GM12892 (cell line): Measurements from ENCODE around the gene BABAM2.

ENCODE experiments used
- POLR2A ChIP-seq: IDR thresholded peaks from 2 replicates; pipeline ENCODE4 v1.6.1; 2011; ENCODE audit warnings: low read depth, low read length, control low read depth
- POLR2AphosphoS5 ChIP-seq: IDR thresholded peaks from 2 replicates; pipeline ENCODE4 v1.6.1; 2011; ENCODE audit warnings: low read depth, low read length, control low read depth
- TAF1 ChIP-seq: IDR thresholded peaks from 2 replicates; pipeline ENCODE4 v1.6.1; 2011; ENCODE audit warnings: low read depth, mild to moderate bottlenecking, control low read depth, low read length, borderline replicate concordance

DNA sequence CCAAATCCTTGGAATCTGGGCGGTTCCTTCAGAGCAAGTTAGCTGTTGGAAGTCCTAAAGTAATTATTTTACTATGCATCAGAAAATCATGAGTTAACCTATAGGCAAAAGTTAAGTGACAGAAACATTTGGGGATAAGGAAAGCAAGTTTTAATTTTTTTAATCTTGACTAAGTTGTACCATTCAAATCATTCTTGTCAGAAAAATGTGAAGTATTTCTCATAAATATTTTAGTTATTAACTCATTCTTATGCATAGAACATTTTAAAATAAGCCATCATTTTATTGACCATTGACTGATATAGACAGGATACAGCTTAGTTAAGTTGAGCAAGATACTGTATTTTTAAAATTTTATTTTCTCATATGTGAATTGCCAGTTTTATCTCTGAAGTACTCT is 403.9 kb downstream of the BABAM2 start:
- TF ChIP-seq POLR2A, result no peak
- no peak for TF ChIP-seq TAF1
- TF ChIP-seq POLR2AphosphoS5, result no peak
